LHCN-M2 (cell line): ENCODE measurements around the gene TTC13. TPM values are rescaled to one million over a fixed set of nuclear protein-coding genes. Genes with fewer than 3 reads are reported as not detected.

Experiments
- total RNA-seq: library from RNA; depleted of rRNA; stranded (reverse); fragments of >200 nt; gene quantifications from 2 replicates; pipeline ENCODE4 v1.2.3, GENCODE V29; 2014; rRNA removed

Gene TTC13
- total RNA-seq, 1 experiment from 2014 or later: 10.2 TPM

Other genes with a start within 250 kb of the TTC13 start
- gene CAPN9, start 231.5 kb downstream of the TTC13 start, total RNA-seq: not detected in 2 replicates
- 12.7 and 18.0 TPM in 2 replicates for gene C1orf198, start 110.3 kb downstream of the TTC13 start, total RNA-seq
- gene ARV1, start 233 bp upstream of the TTC13 start, total RNA-seq: 20.1 and 21.6 TPM in 2 replicates
- 2.9 and 4.9 TPM in 2 replicates for gene FAM89A, start 61.4 kb upstream of the TTC13 start, total RNA-seq
- gene TRIM67, start 183.2 kb upstream of the TTC13 start, total RNA-seq: not detected in 2 replicates